Parathyroid adenoma (tissue), 2 donors: ENCODE results near the gene CLSTN2.

Source experiments
- H2AFZ ChIP-seq: fragments of 300-600 bp; sonication (generic); one replicate; pipeline ENCODE4 v1.7.0; 2017; ENCODE audit warnings: antibody characterized with exemption, mild to moderate bottlenecking
- H3K27ac ChIP-seq: fragments of 300-600 bp; sonication (generic); one replicate; pipeline ENCODE4 v1.7.0; 2017
- H3K27me3 ChIP-seq: fragments of 300-600 bp; sonication (generic); one replicate; pipeline ENCODE4 v1.7.0; 2017; ENCODE audit warnings: low read length; ENCODE audit not compliant: control insufficient read depth, insufficient read depth
- H3K36me3 ChIP-seq: fragments of 300-600 bp; sonication (generic); one replicate; pipeline ENCODE4 v1.7.0; 2017; ENCODE audit warnings: low read length; ENCODE audit not compliant: control insufficient read depth, insufficient read depth
- H3K4me1 ChIP-seq: fragments of 300-600 bp; sonication (generic); one replicate; pipeline ENCODE4 v1.7.0; 2017; ENCODE audit warnings: control low read depth
- H3K4me2 ChIP-seq: fragments of 300-600 bp; sonication (generic); one replicate; pipeline ENCODE4 v1.7.0; 2017; ENCODE audit warnings: low read length
- H3K4me3 ChIP-seq: fragments of 300-600 bp; sonication (generic); one replicate; pipeline ENCODE4 v1.7.0; 2017; ENCODE audit warnings: low read depth, low read length
- H3K79me2 ChIP-seq: fragments of 300-600 bp; sonication (generic); one replicate; pipeline ENCODE4 v1.7.0; 2017; ENCODE audit warnings: control low read depth
- H3K9ac ChIP-seq: fragments of 300-600 bp; sonication (generic); one replicate; pipeline ENCODE4 v1.7.0; 2017; ENCODE audit warnings: mild to moderate bottlenecking
- H3K9me3 ChIP-seq: fragments of 300-600 bp; sonication (generic); one replicate; pipeline ENCODE4 v1.7.0; 2017; ENCODE audit warnings: low read length; ENCODE audit not compliant: control insufficient read depth
- CTCF ChIP-seq: fragments of 300-600 bp; sonication (generic); IDR thresholded peaks from one replicate; pipeline ENCODE4 v1.7.0; 2017; ENCODE audit warnings: antibody characterized with exemption, mild to moderate bottlenecking
- donor health status: primary hyperparathyroidism.

The CLSTN2 gene

GRCh38 chr3:140096037-140096436 is 161.1 kb downstream of the CLSTN2 start:
- H3K4me1 ChIP-seq, result no peaks in the 10 kb centered on the region
- H3K4me2 ChIP-seq, result no peak overlapping the region
- H3K27me3 ChIP-seq, result no peaks in the 10 kb centered on the region
- H3K4me3 ChIP-seq, result no peak overlapping the region
- no peak for TF ChIP-seq CTCF
- H3K79me2 ChIP-seq, result no peaks in the 10 kb centered on the region
- no peak overlapping the region for H3K9ac ChIP-seq
- H3K27ac ChIP-seq, result no peak overlapping the region
- H3K9me3 ChIP-seq, result no peaks in the 10 kb centered on the region
- H2AFZ ChIP-seq, result no peak overlapping the region
- no peaks in the 10 kb centered on the region for H3K36me3 ChIP-seq

- Histone ChIP-seq H2AFZ (no peak overlapping the region), H3K27ac (no peak overlapping the region), H3K4me3 (no peak overlapping the region), H3K9ac (no peak overlapping the region), H3K4me1 (no peaks in the 10 kb centered on the region), H3K27me3 (no peaks in the 10 kb centered on the region), H3K4me2 (no peak overlapping the region), H3K9me3 (no peaks in the 10 kb centered on the region), H3K36me3 (no peaks in the 10 kb centered on the region), H3K79me2 (no peaks in the 10 kb centered on the region)
- TF ChIP-seq CTCF, result no peak
Measured at GRCh38 chr3:140097874-140098635, 163.1 kb downstream of the CLSTN2 start.

GRCh38 chr3:140100479-140100878 is 165.5 kb downstream of the CLSTN2 start:
- Histone ChIP-seq H3K4me1 (no peaks in the 10 kb centered on the region), H3K36me3 (no peaks in the 10 kb centered on the region), H3K9me3 (no peaks in the 10 kb centered on the region), H3K4me3 (no peak overlapping the region), H2AFZ (no peak overlapping the region), H3K4me2 (no peak overlapping the region), H3K27ac (no peak overlapping the region), H3K9ac (no peak overlapping the region), H3K27me3 (no peaks in the 10 kb centered on the region), H3K79me2 (no peaks in the 10 kb centered on the region)
- TF ChIP-seq CTCF, result no peak

DNA sequence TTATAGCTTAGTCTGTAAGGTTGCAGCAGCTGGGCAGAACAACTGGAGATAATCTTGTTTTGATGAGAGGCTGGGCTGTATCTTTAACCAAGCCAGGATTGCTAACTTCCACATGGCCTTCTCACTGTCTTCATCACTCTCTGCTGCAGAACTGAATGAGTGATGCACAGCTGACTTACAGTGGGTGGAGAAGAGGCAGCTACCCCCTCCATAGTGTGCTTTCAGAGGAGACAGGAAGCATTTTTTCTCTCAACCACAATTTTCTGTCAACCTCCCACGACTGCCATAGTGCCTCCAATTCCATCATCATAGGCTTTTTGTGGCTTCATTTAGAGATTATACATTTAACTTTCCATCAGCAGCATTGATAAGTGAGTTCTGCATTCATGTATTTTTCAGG is 168.2 kb downstream of the CLSTN2 start:
- H3K27me3 ChIP-seq, result no peaks in the 10 kb centered on the region
- no peak overlapping the region for H3K4me2 ChIP-seq
- H2AFZ ChIP-seq, result no peak overlapping the region
- no peaks in the 10 kb centered on the region for H3K36me3 ChIP-seq
- no peak overlapping the region for H3K4me3 ChIP-seq
- no peaks in the 10 kb centered on the region for H3K79me2 ChIP-seq
- H3K4me1 ChIP-seq, result no peaks in the 10 kb centered on the region
- H3K9ac ChIP-seq, result no peak overlapping the region
- no peak overlapping the region for H3K27ac ChIP-seq
- no peak for TF ChIP-seq CTCF
- H3K9me3 ChIP-seq, result no peaks in the 10 kb centered on the region
